ENCODE measurements around the gene GARRE1. TPM values are rescaled to one million over a fixed set of nuclear protein-coding genes. Genes with fewer than 3 reads are reported as not detected.

The GARRE1 gene
- total and polyA plus RNA-seq, 2 of the 4 experiments (the other 2 are of a cell fraction) = 13.8 to 16.9 TPM

DNA sequence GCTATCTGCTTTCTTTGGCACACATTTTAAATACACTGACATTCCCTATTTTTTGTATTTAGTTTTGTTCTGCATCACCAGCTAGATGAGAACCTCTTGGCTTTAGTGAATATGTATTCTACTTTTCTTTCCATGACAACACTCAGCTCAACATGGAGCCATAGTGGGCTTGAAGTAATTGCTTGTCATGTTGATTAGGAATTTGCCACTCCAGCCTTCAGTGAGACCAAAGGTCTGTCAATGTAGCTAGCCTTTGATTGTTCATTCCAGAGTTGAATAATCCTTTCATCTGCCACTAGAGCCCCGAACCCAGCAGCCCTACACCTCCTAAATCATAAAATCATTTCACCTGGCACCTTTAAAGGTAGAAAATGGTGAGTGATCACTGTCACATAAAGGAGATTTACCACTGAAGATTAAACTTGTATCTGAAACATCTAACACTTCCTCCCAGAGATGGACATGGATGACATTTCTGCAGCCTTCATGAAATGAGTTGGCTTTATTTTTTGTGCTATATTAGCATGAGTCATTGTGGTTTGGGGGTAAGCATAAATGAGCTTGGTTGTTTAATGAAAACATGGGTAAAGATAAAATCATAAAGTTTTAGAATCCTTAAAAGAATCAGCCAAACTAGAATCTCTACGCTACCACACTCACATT is 29.2 kb upstream of the GARRE1 start:
- Histone ChIP-seq H3K56ac (ENCODE audit: extremely low read depth, insufficient read depth, low read length) (no peak overlapping the region), H2BK15ac (ENCODE audit: low read depth, low read length) (no peak overlapping the region), H4K91ac (ENCODE audit: insufficient read depth, low read depth, low read length) (peak overlapping the region; percentile 8; the same call in 1 of the 2 replicates), H2AFZ (replicated peaks; ENCODE audit: low read length, poor library complexity) (no peak overlapping the region), H2AK9ac (replicated peaks; ENCODE audit: low read depth, low read length, poor library complexity) (no peak overlapping the region), H3K36me3 (ENCODE audit: control insufficient read depth, insufficient read depth, low read length) (peaks cover 57% of the 10 kb centered on the region), H3K9me1 (ENCODE audit: insufficient read depth, low read length) (peaks cover 27% of the 10 kb centered on the region), H3K27ac (ENCODE audit: insufficient read depth, low read length) (peak overlapping the region; percentile 40; the same call in 1 of the 2 replicates), H2BK120ac (ENCODE audit: low read depth, low read length) (0 out of 2 replicates have a peak overlapping the region, but pooled peaks have one; percentile 1), H4K20me1 (ENCODE audit: insufficient read depth, low read length) (peaks cover 38% of the 10 kb centered on the region), H2AK5ac (ENCODE audit: low read depth, low read length) (no peak overlapping the region), H3K79me1 (ENCODE audit: low read depth in 1 of 2, low read length in 2 of 2) (peaks cover 29 to 76% of the 10 kb centered on the region in 2 experiments), H3K27me3 (ENCODE audit: control insufficient read depth, insufficient read depth, low read length) (no peaks in the 10 kb centered on the region), H3K9ac (ENCODE audit: low read depth, low read length) (no peak overlapping the region), H2BK5ac (ENCODE audit: low read depth, low read length, poor library complexity, severe bottlenecking) (peak overlapping the region; percentile 48), H3K4me3 (ENCODE audit: insufficient read depth, low read depth, low read length) (no peak overlapping the region), H3K4ac (ENCODE audit: low read depth, low read length) (0 out of 2 replicates have a peak overlapping the region, but pooled peaks have one; percentile 21), H3K18ac (ENCODE audit: low read depth, low read length) (peak overlapping the region; percentile 18; the same call in 1 of the 2 replicates), H2BK20ac (ENCODE audit: low read depth, low read length) (no peak overlapping the region), H3K4me2 (ENCODE audit: low read depth, low read length) (peak overlapping the region; percentile 69), H3K4me1 (ENCODE audit: control insufficient read depth, insufficient read depth, low read length) (peaks cover 17% of the 10 kb centered on the region), H3K14ac (replicated peaks; ENCODE audit: low read depth, low read length) (0 out of 2 replicates have a peak overlapping the region, but pooled peaks have one; percentile 63), H3K23ac (ENCODE audit: low read depth, low read length) (peak overlapping the region; percentile 3; the same call in 1 of the 2 replicates), H4K5ac (ENCODE audit: low read depth, low read length) (0 out of 2 replicates have a peak overlapping the region, but pooled peaks have one; percentile 8), H3K9me3 (ENCODE audit: control insufficient read depth, insufficient read depth, low read length) (no peaks in the 10 kb centered on the region), H4K8ac (ENCODE audit: low read depth in 2 of 2, low read length in 2 of 2) (no peak overlapping the region)
- DNase-seq = peak; percentile 70
- ATAC-seq (ENCODE audit: low read depth) = peak; percentile 82
- no CpG with 5 or more reads among the region's 2 CpGs for WGBS, 2 experiments (ENCODE audit: extremely low coverage in 2 of 2, insufficient read length in 1 of 2)
- no TSS peak for BruUV-seq (replicated peaks)
- POLR2A ChIA-PET (ENCODE audit: unreplicated experiment) = no interaction called here
- CTCF ChIA-PET = interaction anchor here (0.8 kb wide), 1 partner anchor 113 kb away, joined by 3 read pairs; no protein-coding TSS in a partner anchor
- dilution Hi-C loops (cut with HindIII; ENCODE audit: low sequenced_read_pairs, unreplicated experiment) = no loop called here
- in situ Hi-C loops (cut with MboI; ENCODE audit: low sequenced_read_pairs) = no loop called here
- TF ChIP-seq RCOR1 (IDR thresholded peaks at IDR 0.05; ENCODE audit: insufficient replicate concordance, low read length) = no peak
- TF ChIP-seq, protein P1, sequence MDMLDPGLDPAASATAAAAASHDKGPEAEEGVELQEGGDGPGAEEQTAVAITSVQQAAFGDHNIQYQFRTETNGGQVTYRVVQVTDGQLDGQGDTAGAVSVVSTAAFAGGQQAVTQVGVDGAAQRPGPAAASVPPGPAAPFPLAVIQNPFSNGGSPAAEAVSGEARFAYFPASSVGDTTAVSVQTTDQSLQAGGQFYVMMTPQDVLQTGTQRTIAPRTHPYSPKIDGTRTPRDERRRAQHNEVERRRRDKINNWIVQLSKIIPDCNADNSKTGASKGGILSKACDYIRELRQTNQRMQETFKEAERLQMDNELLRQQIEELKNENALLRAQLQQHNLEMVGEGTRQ (IDR thresholded peaks at IDR 0.05; ENCODE audit: low read depth, low read length) = no peak
- no peak for TF ChIP-seq RFX5 (IDR thresholded peaks at IDR 0.05; ENCODE audit: low read depth, low read length)
- TF ChIP-seq BHLHE40 (IDR thresholded peaks at IDR 0.05; ENCODE audit: low read depth, low read length) = no peak; the same call in 1 of the 2 replicates
- no peak for TF ChIP-seq SMC3 (IDR thresholded peaks at IDR 0.05; ENCODE audit: low read depth, low read length)
- TF ChIP-seq FOS (IDR thresholded peaks at IDR 0.05; ENCODE audit: low read depth, low read length) = peak; percentile 77
- no peak for TF ChIP-seq MAZ (IDR thresholded peaks at IDR 0.05; ENCODE audit: borderline replicate concordance, low read depth, low read length)
- TF ChIP-seq, protein P2, sequence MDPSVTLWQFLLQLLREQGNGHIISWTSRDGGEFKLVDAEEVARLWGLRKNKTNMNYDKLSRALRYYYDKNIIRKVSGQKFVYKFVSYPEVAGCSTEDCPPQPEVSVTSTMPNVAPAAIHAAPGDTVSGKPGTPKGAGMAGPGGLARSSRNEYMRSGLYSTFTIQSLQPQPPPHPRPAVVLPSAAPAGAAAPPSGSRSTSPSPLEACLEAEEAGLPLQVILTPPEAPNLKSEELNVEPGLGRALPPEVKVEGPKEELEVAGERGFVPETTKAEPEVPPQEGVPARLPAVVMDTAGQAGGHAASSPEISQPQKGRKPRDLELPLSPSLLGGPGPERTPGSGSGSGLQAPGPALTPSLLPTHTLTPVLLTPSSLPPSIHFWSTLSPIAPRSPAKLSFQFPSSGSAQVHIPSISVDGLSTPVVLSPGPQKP (IDR thresholded peaks at IDR 0.05; ENCODE audit: borderline replicate concordance, low read depth, low read length) = no peak
- TF ChIP-seq POLR2A (IDR thresholded peaks at IDR 0.05; ENCODE audit: low read depth, low read length) = no peak
- TF ChIP-seq CHD1 (IDR thresholded peaks at IDR 0.05; ENCODE audit: low read depth, low read length) = no peak
- TF ChIP-seq MAFK (IDR thresholded peaks at IDR 0.05; ENCODE audit: low read depth, low read length) = peak; percentile 33; the same call in 1 of the 2 replicates
- no peak for TF ChIP-seq RAD21 (IDR thresholded peaks at IDR 0.05; ENCODE audit: low read length)
- TF ChIP-seq NFE2L2 (IDR thresholded peaks at IDR 0.05; ENCODE audit: low read depth, low read length) = peak; percentile 60; the same call in 1 of the 2 replicates
- no peak for TF ChIP-seq MXI1 (IDR thresholded peaks at IDR 0.05; ENCODE audit: borderline replicate concordance, low read depth, low read length)
- intact Hi-C loops (cut with micrococcal nuclease) = loop anchor here (5.0 to 10.0 kb wide), 3 partner anchors 38 to 210 kb away; no protein-coding TSS in a partner anchor

All from IMR-90 (cell line).